Stimulated activated CD8-positive, alpha-beta memory T cell treated with anti-CD3 and anti-CD28 coated beads, Interleukin-12 subunit alpha, Interleukin-12 subunit beta, amount 100 ng/mL, for 24 hours (primary cell): ENCODE data around the gene GUSB.
"Not testable (repeated sequence)": the region's sequence is repeated elsewhere in the genome, so short reads cannot be mapped to it uniquely, and the experiment has no call there.

Experiments
- DNase-seq: peaks from one replicate; pipeline ENCODE4 v3.0.0-alpha.2; 2020; ENCODE audit errors: extremely low read depth

The GUSB gene

GRCh38 chr7:65975814-65976445 lies 6.1 kb downstream of the GUSB start:
- no peak for DNase-seq

- DNase-seq: no peak
Measured at GRCh38 chr7:65974876-65975275, 7.1 kb downstream of the GUSB start.

GRCh38 chr7:65974191-65974801 lies 7.7 kb downstream of the GUSB start:
- no peak for DNase-seq

GRCh38 chr7:65972976-65973375 lies 9.0 kb downstream of the GUSB start:
- no peak for DNase-seq

GRCh38 chr7:65971021-65971420 lies 11.0 kb downstream of the GUSB start:
- no peak for DNase-seq

GRCh38 chr7:65968256-65969185 lies 13.5 kb downstream of the GUSB start:
- no peak for DNase-seq

GRCh38 chr7:65967361-65968155 lies 14.5 kb downstream of the GUSB start:
- DNase-seq: no peak

GRCh38 chr7:65966146-65966545 lies 15.9 kb downstream of the GUSB start:
- no peak for DNase-seq

- not testable (repeated sequence) for DNase-seq
Measured at GRCh38 chr7:65964671-65965070, 17.3 kb downstream of the GUSB start.

GRCh38 chr7:65962033-65962432 lies 20.0 kb downstream of the GUSB start:
- DNase-seq: no peak

GRCh38 chr7:65960351-65961074 lies 21.5 kb downstream of the GUSB start:
- no peak for DNase-seq

- DNase-seq: no peak
Measured at GRCh38 chr7:65955718-65956117, 26.3 kb downstream of the GUSB start.

- no peak for DNase-seq
Measured at GRCh38 chr7:65953890-65954450, 28.0 kb downstream of the GUSB start.

- DNase-seq: no peak
Measured at GRCh38 chr7:65953001-65953720, 28.9 kb downstream of the GUSB start.

- no peak for DNase-seq
Measured at GRCh38 chr7:65951837-65952578, 30.0 kb downstream of the GUSB start.

GRCh38 chr7:65946904-65947303 lies 35.1 kb downstream of the GUSB start:
- no peak for DNase-seq

GRCh38 chr7:65945787-65946186 lies 36.2 kb downstream of the GUSB start:
- DNase-seq: not testable (repeated sequence)

GRCh38 chr7:65938336-65938895 lies 43.6 kb downstream of the GUSB start:
- DNase-seq: no peak

- no peak for DNase-seq
Measured at GRCh38 chr7:65937296-65937695, 44.7 kb downstream of the GUSB start.
